MV-4-11 (cell line): Measurements from ENCODE around the gene NDUFB5.
A peak's percentile ranks its signal among the peaks of the same experiment; 100 is the strongest.

Experiments used
- DNase-seq: peaks from one replicate; lab custom pipeline; 2025; lab: John Stamatoyannopoulos, UW

Gene NDUFB5

DNA sequence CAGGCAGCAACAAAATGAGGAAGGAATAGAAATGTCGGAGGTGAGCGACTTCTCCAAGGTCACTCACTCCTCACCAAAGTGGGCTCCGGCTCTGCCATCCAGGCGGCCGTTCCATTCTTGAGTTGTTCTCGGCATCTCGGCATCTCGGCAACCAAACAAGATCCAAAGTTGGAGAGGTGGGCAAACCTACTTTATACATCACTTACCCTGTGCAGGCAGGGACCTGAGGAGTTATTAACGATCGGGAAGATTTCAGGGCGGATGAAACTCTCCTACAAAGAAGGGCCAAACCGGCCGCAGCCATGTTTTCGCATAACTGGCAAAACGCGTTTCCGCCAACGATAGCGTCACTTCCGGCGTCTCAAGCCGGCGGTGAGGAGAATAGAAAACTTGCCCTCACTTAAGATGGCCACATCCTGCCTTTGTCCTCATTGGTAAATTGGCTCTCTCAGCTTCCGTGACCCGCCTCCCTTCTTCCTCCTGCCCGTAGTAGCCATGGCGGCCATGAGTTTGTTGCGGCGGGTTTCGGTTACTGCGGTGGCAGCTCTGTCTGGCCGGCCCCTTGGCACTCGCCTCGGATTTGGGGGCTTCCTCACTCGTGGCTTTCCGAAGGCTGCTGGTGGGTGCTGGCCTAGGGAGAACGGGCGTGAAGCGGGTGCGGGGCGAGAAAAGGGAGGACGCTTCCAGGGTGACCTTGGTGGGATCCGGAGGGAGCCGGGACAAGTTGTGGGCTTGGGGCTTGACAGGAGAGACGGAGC is at the start of gene NDUFB5, which contains the start of gene MRPL47:
NDUFB5 (plus strand) TSS at position 474 of the 758 bp plus-strand sequence; CDS start at position 496, 22 bp downstream.
MRPL47 (minus strand) TSS at position 318 of the 758 bp plus-strand sequence; CDS start at position 304, 14 bp downstream.
- peak; percentile 96 for DNase-seq

GRCh38 chr3:179558742-179559364 is 45.7 kb upstream of the NDUFB5 start:
- DNase-seq: peak; percentile 46

GRCh38 chr3:179560791-179561190 is 43.8 kb upstream of the NDUFB5 start:
- DNase-seq: no peak

DNA sequence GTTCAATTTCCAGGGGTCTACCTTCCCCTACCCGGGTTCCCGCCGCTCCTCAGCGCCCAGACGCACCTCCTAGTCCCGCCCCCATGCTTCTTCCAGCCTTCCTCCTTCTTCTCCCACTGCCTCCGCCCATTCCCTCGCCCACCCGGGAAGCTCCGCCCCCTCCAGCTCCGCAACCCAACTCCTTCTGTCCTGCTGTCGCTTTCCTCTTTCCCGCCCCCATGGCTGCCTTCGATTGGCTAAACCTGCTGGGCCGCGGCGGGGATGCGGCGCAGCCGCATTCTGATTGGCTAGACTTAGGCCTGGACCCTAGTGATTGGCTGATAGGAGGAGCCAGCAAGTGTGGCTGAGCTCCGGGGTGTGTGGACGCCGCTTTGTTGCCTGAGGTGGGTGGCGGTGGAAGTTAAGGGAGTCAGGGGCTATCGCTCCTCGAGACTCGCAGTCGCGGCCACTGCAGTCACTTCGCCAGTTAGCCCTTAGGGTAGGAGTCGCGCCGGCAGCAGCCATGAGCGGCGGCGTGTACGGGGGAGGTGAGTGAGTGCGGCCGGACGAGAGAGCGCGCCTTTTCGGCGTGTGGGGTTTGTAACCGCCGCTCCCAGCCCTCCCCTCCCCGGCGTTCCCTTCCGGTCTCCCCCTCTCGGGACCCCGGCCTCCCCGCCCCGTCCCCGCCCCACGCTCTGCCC is 41.9 kb upstream of the NDUFB5 start, which contains the start of gene ACTL6A:
ACTL6A (plus strand) TSS at position 336 of the 680 bp plus-strand sequence; CDS start at position 503, 167 bp downstream.
- DNase-seq: peak; percentile 99

DNA sequence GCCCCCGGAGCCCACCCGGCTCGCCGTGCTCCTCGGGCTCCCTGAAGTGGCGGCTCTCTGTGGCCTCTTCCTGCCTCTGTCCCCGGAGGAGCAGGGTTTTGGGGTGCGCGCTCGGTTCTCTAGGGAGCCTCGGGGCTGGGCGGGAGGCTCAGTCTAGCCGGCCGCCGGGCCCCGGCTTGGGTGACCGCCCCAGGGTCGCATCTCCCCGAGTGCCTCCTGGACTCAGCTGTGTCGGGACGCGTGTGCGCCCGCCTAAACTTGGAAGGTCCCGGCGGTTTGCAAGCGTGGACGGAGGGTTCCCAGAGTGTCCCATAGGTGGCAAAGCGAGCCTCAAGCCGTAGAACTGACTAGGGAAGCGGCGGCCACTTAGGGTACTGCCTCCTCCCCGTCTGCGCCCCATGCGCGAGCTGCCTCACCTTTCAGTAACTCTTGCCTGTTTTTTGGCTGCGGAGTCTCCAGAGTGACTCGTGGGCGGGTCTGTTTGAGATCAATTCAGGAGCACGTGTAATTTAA is 41.3 kb upstream of the NDUFB5 start:
- DNase-seq: peak; percentile 63

DNA sequence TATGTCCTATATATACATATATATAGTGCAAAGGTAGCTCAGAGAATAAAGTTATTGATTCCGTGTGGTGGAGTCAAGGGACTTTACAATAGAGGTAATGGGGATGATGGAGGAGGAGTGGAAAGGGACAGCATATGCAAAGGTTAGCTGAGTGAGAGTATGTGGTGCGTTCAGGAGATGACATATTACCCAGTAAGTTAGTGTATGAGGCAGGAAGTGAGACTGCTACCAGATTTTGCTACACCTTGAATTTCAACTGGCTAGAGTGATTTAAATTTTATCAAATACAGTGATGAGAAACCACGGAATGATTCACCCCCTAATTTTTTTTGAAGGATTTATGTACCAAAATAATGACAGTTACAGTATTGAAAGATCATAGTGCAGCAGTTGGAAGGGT is 39.1 kb upstream of the NDUFB5 start:
- no peak for DNase-seq

GRCh38 chr3:179580992-179581391 is 23.6 kb upstream of the NDUFB5 start:
- DNase-seq: no peak

DNA sequence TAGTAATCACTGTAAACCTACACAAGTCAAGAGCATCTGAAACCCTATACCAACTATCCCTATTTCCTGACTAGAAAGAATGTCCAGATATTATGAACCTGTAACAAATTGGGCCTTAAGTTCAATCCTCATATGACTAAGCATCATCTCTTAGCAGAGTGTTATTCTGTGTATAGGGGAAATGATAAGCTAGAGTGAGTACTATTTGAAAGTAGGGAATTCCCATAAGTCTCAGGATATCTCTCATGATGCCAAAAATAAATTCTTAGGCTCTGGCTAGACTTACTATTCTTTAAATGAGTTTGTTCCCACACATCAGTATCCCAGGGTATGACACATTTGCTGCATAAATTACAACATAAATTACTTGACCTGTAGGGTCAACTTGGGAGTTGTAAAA is 15.5 kb upstream of the NDUFB5 start:
- no peak for DNase-seq

- DNase-seq: no peak
Measured at GRCh38 chr3:179590669-179591068, 13.9 kb upstream of the NDUFB5 start.

GRCh38 chr3:179591313-179591712 is 13.3 kb upstream of the NDUFB5 start:
- DNase-seq: no peak

GRCh38 chr3:179599531-179599930 is 5.1 kb upstream of the NDUFB5 start:
- DNase-seq: no peak

DNA sequence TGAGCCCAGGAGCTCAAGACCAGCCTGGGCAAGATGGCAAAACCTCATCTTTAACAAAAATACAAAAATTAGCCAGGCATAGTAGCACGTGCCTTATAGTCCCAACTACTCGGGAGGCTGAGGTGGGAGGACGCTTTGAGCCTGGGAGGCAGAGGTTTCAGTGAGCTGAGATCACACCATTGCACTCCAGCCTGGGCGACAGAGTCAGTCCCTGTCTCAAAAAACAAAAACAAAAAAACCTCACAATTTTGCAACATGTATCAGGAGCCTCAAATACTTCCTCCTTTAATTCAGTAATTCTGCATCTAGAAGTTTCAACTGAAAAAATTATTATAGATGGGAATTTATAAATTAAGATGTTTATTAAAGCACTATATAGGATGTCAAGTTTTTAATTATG is 1.3 kb upstream of the NDUFB5 start:
- peak; percentile 38 for DNase-seq

GRCh38 chr3:179603831-179604230 is 763 bp upstream of the NDUFB5 start:
- DNase-seq: no peak

- peak; percentile 71 for DNase-seq
Measured at GRCh38 chr3:179606534-179607085, 2.0 kb downstream of the NDUFB5 start.

DNA sequence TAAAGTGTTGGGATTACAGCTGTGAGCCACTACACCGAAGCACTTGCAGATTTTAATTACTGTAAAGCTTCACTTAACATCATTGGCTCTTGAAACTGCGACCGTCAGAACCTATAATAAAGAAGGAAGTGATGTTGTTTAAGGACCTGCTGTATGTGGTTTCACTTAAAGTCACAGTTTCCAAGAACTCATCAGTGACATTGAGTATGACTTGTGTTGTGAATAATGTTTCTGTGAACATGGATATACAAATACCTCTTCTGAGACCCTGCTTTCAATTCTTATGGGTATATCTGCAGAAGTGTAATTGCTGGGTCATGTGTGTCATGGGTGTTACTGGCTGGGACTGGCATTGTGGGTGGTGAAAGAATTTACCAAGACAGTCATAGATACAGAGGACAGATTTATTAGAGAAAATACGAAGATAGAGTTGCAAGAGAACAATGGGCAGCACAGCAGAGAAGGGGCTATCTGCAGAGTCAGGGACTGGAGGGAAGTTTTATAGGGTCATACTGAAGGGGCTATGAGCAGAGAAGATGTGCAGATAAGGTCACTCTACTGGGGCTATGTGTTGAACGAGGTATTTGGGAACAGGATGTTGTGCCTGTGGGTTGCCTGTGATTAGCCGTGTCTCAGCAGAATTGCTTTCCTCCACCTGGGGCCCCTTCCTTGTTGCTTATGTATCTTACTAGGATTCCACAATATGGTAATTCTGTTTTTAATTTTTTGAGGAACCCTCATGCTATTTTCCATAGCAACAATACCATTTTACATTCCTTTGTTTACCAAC is 4.5 kb downstream of the NDUFB5 start:
- peak; percentile 76 for DNase-seq

GRCh38 chr3:179610066-179610465 is 5.5 kb downstream of the NDUFB5 start:
- DNase-seq: no peak

DNA sequence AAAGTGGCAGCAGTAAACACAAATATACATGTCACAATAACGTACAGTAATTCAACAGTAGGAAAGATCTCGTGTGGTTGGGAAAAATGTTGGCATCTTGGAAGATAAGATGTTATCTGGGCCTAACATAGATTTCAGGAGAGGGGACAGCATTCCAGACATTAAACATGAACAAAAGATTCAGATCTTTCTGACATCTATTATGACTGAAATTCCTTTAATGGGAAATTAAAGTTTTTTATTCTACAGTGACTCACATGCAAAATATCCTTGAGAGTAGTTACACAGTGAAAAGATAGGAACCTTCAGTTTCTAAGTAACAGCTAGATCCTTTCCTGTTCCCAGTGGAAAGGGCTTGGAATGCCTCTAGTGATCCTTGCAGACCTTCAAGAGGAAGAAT is 9.2 kb downstream of the NDUFB5 start:
- no peak for DNase-seq

DNA sequence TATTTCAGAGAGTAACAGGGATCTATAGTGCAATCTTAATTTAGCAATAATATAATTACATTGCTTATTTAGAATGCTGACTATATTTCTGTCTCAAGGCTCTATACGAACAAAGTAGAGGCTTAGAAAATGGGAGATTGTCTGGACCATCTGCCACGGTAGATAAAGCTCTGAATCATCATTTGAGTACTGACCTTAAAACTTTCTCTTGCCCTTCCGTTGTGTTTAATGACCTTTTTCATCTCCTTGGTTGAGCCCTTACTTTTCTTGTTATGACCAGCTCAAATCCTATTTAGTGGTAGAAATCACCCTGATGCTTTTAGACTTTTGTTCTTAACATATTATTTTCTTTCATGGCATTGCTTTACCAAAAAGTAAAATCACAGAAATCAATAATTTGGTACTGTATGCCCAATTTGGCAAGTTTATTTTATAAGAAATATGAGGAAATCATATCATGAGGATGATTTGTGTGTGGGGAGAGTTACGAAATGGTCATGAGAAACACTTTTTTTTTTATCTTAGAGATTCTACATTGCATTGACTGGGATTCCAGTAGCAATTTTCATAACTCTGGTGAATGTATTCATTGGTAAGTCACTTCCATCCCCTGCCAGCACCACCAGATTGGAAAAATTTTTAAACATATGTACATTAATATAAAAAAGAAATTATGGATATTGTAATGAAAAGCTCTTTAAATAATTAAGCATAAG is 11.0 kb downstream of the NDUFB5 start:
- peak; percentile 3 for DNase-seq

GRCh38 chr3:179622023-179622422 is 17.4 kb downstream of the NDUFB5 start:
- DNase-seq: no peak

DNA sequence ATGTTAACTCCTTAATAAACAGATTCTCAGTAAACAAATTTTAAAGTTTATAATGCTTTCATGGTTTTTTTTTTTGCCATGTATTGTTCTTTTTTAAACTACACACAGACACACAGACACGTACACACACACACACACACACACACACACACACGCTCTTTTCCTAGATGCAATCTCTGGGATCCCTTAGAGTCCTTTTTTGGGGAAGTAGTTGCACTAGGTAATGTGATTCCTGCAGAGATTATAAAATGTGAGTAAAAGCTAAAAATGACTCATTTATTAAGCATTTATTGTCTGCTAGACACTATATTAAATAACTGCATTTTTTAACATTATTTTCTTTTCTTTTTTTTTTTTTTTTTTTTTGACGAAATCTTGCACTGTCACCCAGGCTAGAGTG is 19.9 kb downstream of the NDUFB5 start:
- DNase-seq: no peak
